Measurements from ENCODE around the gene ACOX2. TPM values are rescaled to one million over a fixed set of nuclear protein-coding genes. Genes with fewer than 3 reads are reported as not detected.

Gene ACOX2
- total RNA-seq, 1 experiment from 2014 or later, result 7.2 TPM

DNA sequence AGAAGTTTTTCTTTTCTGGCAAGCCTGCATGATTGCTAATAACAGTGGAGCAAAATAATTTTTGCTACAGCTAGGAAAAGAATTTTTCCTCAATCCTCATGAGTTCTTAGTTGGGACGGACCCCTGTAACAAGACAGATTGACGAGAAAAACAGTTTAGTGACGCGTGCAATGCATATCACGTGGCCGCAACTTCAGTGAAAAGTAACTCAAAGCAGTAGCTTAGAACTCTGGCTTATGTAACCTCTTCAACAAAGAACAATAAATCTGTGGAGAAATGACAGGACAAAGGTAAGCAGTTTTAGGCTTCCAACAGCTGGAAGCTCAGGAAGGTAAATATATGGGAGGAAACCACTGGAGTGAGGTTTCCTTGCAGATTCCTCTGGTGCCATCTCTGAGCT is 20.5 kb upstream of the ACOX2 start:
- H3K27ac ChIP-seq (ENCODE audit: low read depth, low read length, poor library complexity, severe bottlenecking), result no peak overlapping the region
- intact Hi-C loops (cut with micrococcal nuclease; ENCODE audit: unreplicated experiment), result no loop called here
- H3K9me3 ChIP-seq (ENCODE audit: low read depth, low read length, poor library complexity, severe bottlenecking), result no peaks in the 10 kb centered on the region
- no peak for DNase-seq (ENCODE audit: low spot score)
- H3K27me3 ChIP-seq (replicated peaks; ENCODE audit: insufficient read depth, low read depth, low read length, poor library complexity), result no peaks in the 10 kb centered on the region
- POLR2A ChIA-PET (ENCODE audit: low non-redundant PET), result no interaction called here
- TF ChIP-seq, protein P1, sequence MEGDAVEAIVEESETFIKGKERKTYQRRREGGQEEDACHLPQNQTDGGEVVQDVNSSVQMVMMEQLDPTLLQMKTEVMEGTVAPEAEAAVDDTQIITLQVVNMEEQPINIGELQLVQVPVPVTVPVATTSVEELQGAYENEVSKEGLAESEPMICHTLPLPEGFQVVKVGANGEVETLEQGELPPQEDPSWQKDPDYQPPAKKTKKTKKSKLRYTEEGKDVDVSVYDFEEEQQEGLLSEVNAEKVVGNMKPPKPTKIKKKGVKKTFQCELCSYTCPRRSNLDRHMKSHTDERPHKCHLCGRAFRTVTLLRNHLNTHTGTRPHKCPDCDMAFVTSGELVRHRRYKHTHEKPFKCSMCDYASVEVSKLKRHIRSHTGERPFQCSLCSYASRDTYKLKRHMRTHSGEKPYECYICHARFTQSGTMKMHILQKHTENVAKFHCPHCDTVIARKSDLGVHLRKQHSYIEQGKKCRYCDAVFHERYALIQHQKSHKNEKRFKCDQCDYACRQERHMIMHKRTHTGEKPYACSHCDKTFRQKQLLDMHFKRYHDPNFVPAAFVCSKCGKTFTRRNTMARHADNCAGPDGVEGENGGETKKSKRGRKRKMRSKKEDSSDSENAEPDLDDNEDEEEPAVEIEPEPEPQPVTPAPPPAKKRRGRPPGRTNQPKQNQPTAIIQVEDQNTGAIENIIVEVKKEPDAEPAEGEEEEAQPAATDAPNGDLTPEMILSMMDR (conservative IDR thresholded peaks at IDR 0.05; ENCODE audit: low read depth, low read length), result no peak
- no peak for TF ChIP-seq EZH2 (IDR thresholded peaks at IDR 0.05; ENCODE audit: borderline replicate concordance, low read depth, low read length, poor library complexity, severe bottlenecking)
- H3K4me3 ChIP-seq (ENCODE audit: low read depth, low read length, poor library complexity, severe bottlenecking), result no peak overlapping the region
- CTCF ChIA-PET, result no interaction called here
- BruUV-seq (replicated peaks), result no TSS peak
- H3K4me1 ChIP-seq (ENCODE audit: insufficient read depth, low read length, poor library complexity, severe bottlenecking), result no peaks in the 10 kb centered on the region
- H3K36me3 ChIP-seq (ENCODE audit: insufficient read depth, low read length, poor library complexity, severe bottlenecking), result no peaks in the 10 kb centered on the region

DNA sequence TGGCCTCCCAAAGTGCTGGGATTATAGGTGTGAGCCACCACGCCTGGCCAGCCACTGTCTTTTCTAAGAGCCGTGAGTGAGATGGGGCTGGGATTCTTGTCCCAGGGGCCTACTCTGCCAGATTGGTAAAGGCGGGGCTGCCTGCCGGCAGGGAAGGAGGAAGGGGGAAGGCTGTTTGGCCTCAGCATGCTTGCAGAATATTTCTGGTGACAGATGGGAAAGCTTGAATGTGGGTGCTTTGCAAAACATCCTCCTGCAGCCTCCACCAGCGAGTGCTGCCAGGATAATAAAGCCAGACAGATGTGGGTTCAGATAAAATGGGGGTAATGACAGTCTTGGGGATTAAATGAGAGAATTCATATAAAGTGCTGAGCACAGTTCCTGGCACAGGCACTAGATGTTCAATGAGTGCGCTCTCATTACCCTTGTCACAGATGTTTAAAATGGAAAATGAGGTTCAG is 19.8 kb upstream of the ACOX2 start:
- no peak for DNase-seq (ENCODE audit: low spot score)
- ChIA-PET CTCF (no interaction called here), POLR2A (ENCODE audit: low non-redundant PET) (no interaction called here)
- no peak for TF ChIP-seq EZH2 (IDR thresholded peaks at IDR 0.05; ENCODE audit: borderline replicate concordance, low read depth, low read length, poor library complexity, severe bottlenecking)
- TF ChIP-seq, protein P1 (conservative IDR thresholded peaks at IDR 0.05; ENCODE audit: low read depth, low read length), result no peak
- BruUV-seq (replicated peaks), result no TSS peak
- Histone ChIP-seq H3K4me3 (ENCODE audit: low read depth, low read length, poor library complexity, severe bottlenecking) (no peak overlapping the region), H3K9me3 (ENCODE audit: low read depth, low read length, poor library complexity, severe bottlenecking) (no peaks in the 10 kb centered on the region), H3K27me3 (replicated peaks; ENCODE audit: insufficient read depth, low read depth, low read length, poor library complexity) (no peaks in the 10 kb centered on the region), H3K27ac (ENCODE audit: low read depth, low read length, poor library complexity, severe bottlenecking) (no peak overlapping the region), H3K36me3 (ENCODE audit: insufficient read depth, low read length, poor library complexity, severe bottlenecking) (no peaks in the 10 kb centered on the region), H3K4me1 (ENCODE audit: insufficient read depth, low read length, poor library complexity, severe bottlenecking) (no peaks in the 10 kb centered on the region)
- intact Hi-C loops (cut with micrococcal nuclease; ENCODE audit: unreplicated experiment), result no loop called here

DNA sequence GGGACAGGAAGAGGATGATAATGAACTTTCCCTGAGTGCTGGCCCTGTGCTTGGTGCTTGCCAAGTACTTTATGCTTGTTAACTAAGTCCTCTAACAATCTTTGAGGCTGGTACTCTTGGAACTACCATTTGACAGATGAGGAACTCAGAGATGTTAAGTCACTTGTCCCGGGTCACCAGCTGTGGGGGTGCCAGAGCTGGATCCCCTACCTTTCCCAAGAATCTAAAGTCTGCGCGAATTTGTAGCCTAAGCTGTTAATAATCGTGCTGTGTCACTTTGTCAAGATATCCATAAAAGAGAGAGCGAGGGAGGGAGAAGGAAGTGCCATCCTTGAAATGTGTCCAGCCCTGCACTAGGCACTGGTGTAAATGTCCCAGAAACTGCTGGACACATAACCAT is 19.0 kb upstream of the ACOX2 start:
- POLR2A ChIA-PET (ENCODE audit: low non-redundant PET), result no interaction called here
- no peak for DNase-seq (ENCODE audit: low spot score)

More for the DNA sequence above, 19.0 kb upstream of the ACOX2 start:
- H3K36me3 ChIP-seq (ENCODE audit: insufficient read depth, low read length, poor library complexity, severe bottlenecking), result no peaks in the 10 kb centered on the region
- no peak overlapping the region for H3K27ac ChIP-seq (ENCODE audit: low read depth, low read length, poor library complexity, severe bottlenecking)
- TF ChIP-seq, protein P1 (conservative IDR thresholded peaks at IDR 0.05; ENCODE audit: low read depth, low read length), result no peak
- no peak for TF ChIP-seq EZH2 (IDR thresholded peaks at IDR 0.05; ENCODE audit: borderline replicate concordance, low read depth, low read length, poor library complexity, severe bottlenecking)
- no peak overlapping the region for H3K4me3 ChIP-seq (ENCODE audit: low read depth, low read length, poor library complexity, severe bottlenecking)
- H3K9me3 ChIP-seq (ENCODE audit: low read depth, low read length, poor library complexity, severe bottlenecking), result no peaks in the 10 kb centered on the region
- CTCF ChIA-PET, result interaction anchor here (0.6 kb wide), 1 partner anchor 249 kb away, joined by 3 read pairs; no protein-coding TSS in a partner anchor
- H3K4me1 ChIP-seq (ENCODE audit: insufficient read depth, low read length, poor library complexity, severe bottlenecking), result no peaks in the 10 kb centered on the region
- H3K27me3 ChIP-seq (replicated peaks; ENCODE audit: insufficient read depth, low read depth, low read length, poor library complexity), result no peaks in the 10 kb centered on the region
- intact Hi-C loops (cut with micrococcal nuclease; ENCODE audit: unreplicated experiment), result no loop called here
- BruUV-seq (replicated peaks), result no TSS peak

All from A673 (cell line).